Suprapubic skin (tissue), 4 donors: ENCODE results near the gene ACACB. TPM values are rescaled to one million over a fixed set of nuclear protein-coding genes. Genes with fewer than 3 reads are reported as not detected.

Source experiments
- DNase-seq, 2 donors: peaks; one replicate each; pipeline ENCODE4 v3.0.0-alpha.2; 2019; ENCODE audit warnings: low spot score in 2 of 2
- H3K27ac ChIP-seq: fragments of 200-600 bp; sonication (generic); one replicate; pipeline ENCODE4 v1.5.1; 2019
- H3K27me3 ChIP-seq: fragments of 200-600 bp; sonication (generic); one replicate; pipeline ENCODE4 v1.5.1; 2019
- H3K36me3 ChIP-seq: fragments of 200-600 bp; sonication (generic); one replicate; pipeline ENCODE4 v1.5.1; 2019
- H3K4me1 ChIP-seq: fragments of 200-600 bp; sonication (generic); one replicate; pipeline ENCODE4 v1.5.1; 2019
- H3K4me3 ChIP-seq: fragments of 200-600 bp; sonication (generic); one replicate; pipeline ENCODE4 v1.5.1; 2019; ENCODE audit warnings: mild to moderate bottlenecking
- H3K9me3 ChIP-seq: fragments of 200-600 bp; sonication (generic); one replicate; pipeline ENCODE4 v1.5.1; 2019
- EP300 ChIP-seq: sonication (generic); formaldehyde crosslinking; IDR thresholded peaks from one replicate; pipeline ENCODE4 v1.6.1; 2017; ENCODE audit warnings: antibody characterized with exemption
- POLR2A ChIP-seq, 2 donors: fragments of 450-650 bp; IDR thresholded peaks; one replicate each; pipeline ENCODE4 v1.6.1; 2017; ENCODE audit warnings: antibody characterized with exemption in 2 of 2, mild to moderate bottlenecking in 2 of 2, moderate library complexity in 2 of 2
- POLR2AphosphoS5 ChIP-seq, 3 donors: sonication (generic); formaldehyde crosslinking; IDR thresholded peaks; one replicate each; pipeline ENCODE4 v1.6.1; 2017; ENCODE audit warnings: antibody characterized with exemption in 3 of 3
- WGBS: methylation state at CpG from one replicate; pipeline ENCODE4 v1.1.5; 2018; 5-methylcytosine and 5-hydroxymethylcytosine counted together
- total RNA-seq, 4 donors: library from RNA; depleted of rRNA; stranded (reverse); fragments of >200 nt; gene quantifications; one replicate each; pipeline ENCODE4 v1.1.0, GENCODE V29; 2016
- TF ChIP-seq, protein P1 (sequence below), 2 donors: fragments of 200-600 bp in 1 of 2; fragments of 450-650 bp in 1 of 2; sonication (generic) in 1 of 2; IDR thresholded peaks; one replicate each; pipeline ENCODE4 v1.5.1; 2016 to 2019; ENCODE audit warnings: antibody characterized with exemption in 2 of 2, mild to moderate bottlenecking in 1 of 2, moderate library complexity in 1 of 2

ACACB gene
- total RNA-seq, 4 donors from 2014 or later = 19.2 to 90.8 (median 56.9) TPM

DNA sequence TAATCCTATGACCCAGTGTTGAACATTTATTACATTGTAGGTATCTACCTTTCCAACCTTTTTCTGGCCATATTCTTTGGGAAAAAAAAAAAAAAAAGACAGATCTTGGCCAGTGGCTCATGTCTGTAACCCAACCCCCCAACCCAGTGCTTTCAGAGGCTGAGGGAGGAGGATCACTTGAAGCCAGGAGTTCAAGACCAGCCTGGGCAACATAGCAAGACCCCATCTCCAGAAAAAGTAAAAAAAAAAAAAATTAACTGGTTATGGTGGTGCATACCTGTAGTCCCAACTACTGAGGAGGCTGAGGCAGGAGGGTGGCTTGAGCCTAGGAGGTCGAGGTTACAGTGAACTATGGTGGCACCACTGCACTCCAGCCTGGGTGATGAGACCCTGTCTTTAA, 58.1 kb downstream of the ACACB start:
- Histone ChIP-seq H3K27ac (no peak overlapping the region), H3K27me3 (no peaks in the 10 kb centered on the region), H3K9me3 (no peaks in the 10 kb centered on the region), H3K4me3 (no peak overlapping the region), H3K4me1 (no peaks in the 10 kb centered on the region), H3K36me3 (peaks cover 70% of the 10 kb centered on the region)
- WGBS = 85% methylated on average over 1 of the region's 1 CpG
- TF ChIP-seq EP300 = no peak
- no peak for TF ChIP-seq POLR2AphosphoS5 (IDR thresholded peaks at IDR 0.05)
- TF ChIP-seq POLR2A (IDR thresholded peaks at IDR 0.05) = no peak
- TF ChIP-seq, protein P1, sequence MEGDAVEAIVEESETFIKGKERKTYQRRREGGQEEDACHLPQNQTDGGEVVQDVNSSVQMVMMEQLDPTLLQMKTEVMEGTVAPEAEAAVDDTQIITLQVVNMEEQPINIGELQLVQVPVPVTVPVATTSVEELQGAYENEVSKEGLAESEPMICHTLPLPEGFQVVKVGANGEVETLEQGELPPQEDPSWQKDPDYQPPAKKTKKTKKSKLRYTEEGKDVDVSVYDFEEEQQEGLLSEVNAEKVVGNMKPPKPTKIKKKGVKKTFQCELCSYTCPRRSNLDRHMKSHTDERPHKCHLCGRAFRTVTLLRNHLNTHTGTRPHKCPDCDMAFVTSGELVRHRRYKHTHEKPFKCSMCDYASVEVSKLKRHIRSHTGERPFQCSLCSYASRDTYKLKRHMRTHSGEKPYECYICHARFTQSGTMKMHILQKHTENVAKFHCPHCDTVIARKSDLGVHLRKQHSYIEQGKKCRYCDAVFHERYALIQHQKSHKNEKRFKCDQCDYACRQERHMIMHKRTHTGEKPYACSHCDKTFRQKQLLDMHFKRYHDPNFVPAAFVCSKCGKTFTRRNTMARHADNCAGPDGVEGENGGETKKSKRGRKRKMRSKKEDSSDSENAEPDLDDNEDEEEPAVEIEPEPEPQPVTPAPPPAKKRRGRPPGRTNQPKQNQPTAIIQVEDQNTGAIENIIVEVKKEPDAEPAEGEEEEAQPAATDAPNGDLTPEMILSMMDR (IDR thresholded peaks at IDR 0.05) = no peak
- no peak for DNase-seq

DNA sequence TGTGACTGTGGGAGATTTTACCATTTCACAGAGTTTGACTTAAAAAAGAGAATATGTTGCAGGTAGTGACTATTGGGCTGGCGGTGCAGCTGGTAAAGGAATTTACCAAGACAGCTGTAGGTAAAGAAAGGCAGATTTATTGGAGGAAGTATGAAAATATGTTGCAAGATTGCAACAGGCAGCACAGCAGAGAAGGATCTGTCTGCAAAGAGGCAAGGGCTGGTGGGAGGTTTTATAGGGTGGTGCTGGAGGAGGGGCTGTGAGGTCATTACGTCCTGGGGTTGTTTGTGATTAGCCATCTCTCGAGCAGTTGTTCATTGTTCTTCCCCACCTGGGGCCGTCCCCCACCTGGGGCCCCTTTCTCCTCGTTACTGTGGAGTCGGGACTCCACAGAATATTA, 62.1 kb downstream of the ACACB start:
- Histone ChIP-seq H3K9me3 (no peaks in the 10 kb centered on the region), H3K27me3 (no peaks in the 10 kb centered on the region), H3K36me3 (peaks cover 54% of the 10 kb centered on the region), H3K27ac (no peak overlapping the region), H3K4me3 (no peak overlapping the region), H3K4me1 (no peaks in the 10 kb centered on the region)
- DNase-seq = no peak
- WGBS = 77% methylated on average over 6 of the region's 6 CpGs
- no peak for TF ChIP-seq EP300
- no peak for TF ChIP-seq POLR2A (IDR thresholded peaks at IDR 0.05)
- TF ChIP-seq, protein P1 (IDR thresholded peaks at IDR 0.05) = no peak
- no peak for TF ChIP-seq POLR2AphosphoS5 (IDR thresholded peaks at IDR 0.05)

DNA sequence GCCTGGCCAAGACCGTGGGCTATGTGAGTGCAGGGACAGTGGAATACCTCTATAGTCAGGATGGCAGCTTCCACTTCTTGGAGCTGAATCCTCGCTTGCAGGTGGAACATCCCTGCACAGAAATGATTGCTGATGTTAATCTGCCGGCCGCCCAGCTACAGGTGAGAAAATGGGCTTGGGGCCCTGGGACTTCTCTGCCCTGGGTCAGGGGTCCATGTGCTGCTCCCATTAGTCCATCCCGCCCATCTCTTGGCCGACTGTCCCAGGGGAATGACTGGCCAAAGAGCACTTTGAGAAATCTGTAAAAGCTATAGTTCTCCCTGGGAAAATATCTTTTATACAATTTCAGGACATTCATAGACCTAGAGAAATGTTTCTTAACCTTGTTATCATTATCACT, 63.5 kb downstream of the ACACB start:
- H3K27ac ChIP-seq = no peak overlapping the region
- no peak overlapping the region for H3K4me3 ChIP-seq
- no peaks in the 10 kb centered on the region for H3K4me1 ChIP-seq
- no peak for DNase-seq
- WGBS = 92% methylated on average over 5 of the region's 6 CpGs
- TF ChIP-seq, protein P1 (IDR thresholded peaks at IDR 0.05) = no peak
- no peak for TF ChIP-seq EP300
- no peak for TF ChIP-seq POLR2A (IDR thresholded peaks at IDR 0.05)
- no peak for TF ChIP-seq POLR2AphosphoS5 (IDR thresholded peaks at IDR 0.05)
- H3K9me3 ChIP-seq = no peaks in the 10 kb centered on the region
- H3K36me3 ChIP-seq = peaks cover 54% of the 10 kb centered on the region
- no peaks in the 10 kb centered on the region for H3K27me3 ChIP-seq

DNA sequence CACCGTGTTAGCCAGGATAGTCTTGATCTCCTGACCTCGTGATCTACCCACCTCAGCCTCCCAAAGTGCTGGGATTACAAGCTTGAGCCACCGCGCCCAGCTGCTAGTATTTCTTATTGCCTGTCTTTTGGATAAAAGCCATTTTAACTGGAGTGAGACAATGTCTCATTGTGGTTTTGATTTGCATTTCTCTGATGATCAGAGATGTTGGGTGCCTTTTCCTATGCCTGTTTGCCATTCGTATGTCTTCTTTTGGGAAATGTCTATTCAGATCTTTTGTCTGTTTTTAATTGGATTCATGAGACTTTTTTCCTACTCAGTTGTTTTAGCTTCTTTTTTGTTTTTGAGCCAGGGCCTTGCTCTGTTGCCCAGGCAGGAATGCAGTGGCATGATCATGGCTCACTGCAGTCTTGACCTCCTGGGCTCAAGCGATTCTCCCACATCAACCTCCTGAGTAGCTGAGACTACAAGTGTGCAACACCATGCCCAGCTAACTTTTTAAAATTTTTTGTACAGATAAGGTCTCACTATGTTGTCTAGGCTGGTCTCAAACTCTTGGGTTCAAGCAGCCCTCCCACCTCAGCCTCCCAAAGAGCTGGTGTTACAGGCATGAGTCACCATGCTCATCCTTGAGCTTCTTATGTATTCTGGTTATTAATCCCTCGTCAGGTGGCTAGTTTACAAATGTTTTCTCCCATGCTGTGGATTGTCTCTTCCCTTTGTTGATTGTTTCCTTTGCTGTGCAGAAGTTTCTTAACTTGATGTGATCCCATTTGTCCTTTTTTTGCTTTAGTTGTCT, 65.9 kb downstream of the ACACB start:
- H3K4me3 ChIP-seq = no peak overlapping the region
- H3K9me3 ChIP-seq = no peaks in the 10 kb centered on the region
- peaks cover 68% of the 10 kb centered on the region for H3K36me3 ChIP-seq
- no peak for DNase-seq
- H3K27ac ChIP-seq = no peak overlapping the region
- H3K27me3 ChIP-seq = no peaks in the 10 kb centered on the region
- 94% methylated on average over 7 of the region's 7 CpGs for WGBS
- no peaks in the 10 kb centered on the region for H3K4me1 ChIP-seq
- TF ChIP-seq, protein P1 (IDR thresholded peaks at IDR 0.05) = no peak
- TF ChIP-seq EP300 = no peak

DNA sequence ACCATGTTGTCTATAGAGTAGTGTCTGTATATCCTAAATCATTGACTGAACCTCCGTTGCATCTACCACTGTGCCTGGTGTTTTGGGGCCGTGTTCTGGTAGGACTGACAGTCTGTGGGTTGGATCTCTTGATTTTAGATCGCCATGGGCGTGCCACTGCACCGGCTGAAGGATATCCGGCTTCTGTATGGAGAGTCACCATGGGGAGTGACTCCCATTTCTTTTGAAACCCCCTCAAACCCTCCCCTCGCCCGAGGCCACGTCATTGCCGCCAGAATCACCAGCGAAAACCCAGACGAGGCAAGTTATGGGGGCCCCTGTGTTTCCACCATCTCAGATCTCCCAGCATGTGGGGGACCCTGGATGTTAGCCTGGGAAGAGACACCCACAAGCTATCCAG, 69.1 kb downstream of the ACACB start:
- no peak for TF ChIP-seq POLR2AphosphoS5 (IDR thresholded peaks at IDR 0.05)
- TF ChIP-seq EP300 = no peak
- TF ChIP-seq POLR2A (IDR thresholded peaks at IDR 0.05) = no peak
- TF ChIP-seq, protein P1 (IDR thresholded peaks at IDR 0.05) = no peak
- no peaks in the 10 kb centered on the region for H3K9me3 ChIP-seq
- H3K27ac ChIP-seq = no peak overlapping the region
- WGBS = 97% methylated on average over 12 of the region's 12 CpGs
- no peak overlapping the region for H3K4me3 ChIP-seq
- no peaks in the 10 kb centered on the region for H3K4me1 ChIP-seq
- H3K27me3 ChIP-seq = no peaks in the 10 kb centered on the region
- DNase-seq = no peak
- H3K36me3 ChIP-seq = peaks cover 69% of the 10 kb centered on the region
